ENCODE measurements around the gene HDGF.
A peak's percentile ranks its signal among the peaks of the same experiment; 100 is the strongest.

DNA sequence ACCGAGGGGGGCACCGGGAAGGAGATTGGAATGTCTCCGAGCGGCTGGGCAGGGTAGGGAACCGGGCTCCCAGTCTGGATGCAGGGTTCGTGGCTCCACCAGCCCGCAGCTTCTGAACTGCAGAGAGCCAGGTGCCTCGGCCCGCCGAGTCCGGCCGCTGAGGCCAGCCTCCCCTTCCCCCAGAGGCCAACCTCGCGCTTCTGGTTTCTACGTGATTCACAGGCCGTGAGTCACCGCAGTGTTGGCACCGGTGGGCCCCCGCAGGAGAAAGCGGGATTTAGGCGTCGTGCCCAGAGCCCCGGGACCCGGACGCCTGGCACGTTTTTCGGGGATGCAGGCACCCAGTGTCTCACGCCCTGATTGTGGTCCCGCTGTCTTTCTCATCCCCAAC is 46.5 kb downstream of the HDGF start:
- no peak for TF ChIP-seq POLR2A (IDR thresholded peaks at IDR 0.05; ENCODE audit: low read depth, low read length)
- no peak for TF ChIP-seq CTCF (IDR thresholded peaks at IDR 0.05; ENCODE audit: extremely low read depth in 1 of 2, insufficient read depth in 1 of 2, low read depth in 1 of 2, low read length in 2 of 2)
- TF ChIP-seq JUN (IDR thresholded peaks at IDR 0.05; ENCODE audit: borderline replicate concordance, insufficient read depth, insufficient read length, low read depth): peak; percentile 54
- TF ChIP-seq MAX (IDR thresholded peaks at IDR 0.05; ENCODE audit: insufficient read depth, insufficient read length): no peak

All from endothelial cell of umbilical vein (primary cell).